Parathyroid adenoma (tissue), 2 donors: ENCODE results near the gene LAMC1.

Experiments
- H2AFZ ChIP-seq: fragments of 300-600 bp; sonication (generic); one replicate; pipeline ENCODE4 v1.7.0; 2017; ENCODE audit warnings: antibody characterized with exemption, mild to moderate bottlenecking
- H3K27ac ChIP-seq: fragments of 300-600 bp; sonication (generic); one replicate; pipeline ENCODE4 v1.7.0; 2017
- H3K27me3 ChIP-seq: fragments of 300-600 bp; sonication (generic); one replicate; pipeline ENCODE4 v1.7.0; 2017; ENCODE audit warnings: low read length; ENCODE audit not compliant: control insufficient read depth, insufficient read depth
- H3K36me3 ChIP-seq: fragments of 300-600 bp; sonication (generic); one replicate; pipeline ENCODE4 v1.7.0; 2017; ENCODE audit warnings: low read length; ENCODE audit not compliant: control insufficient read depth, insufficient read depth
- H3K4me1 ChIP-seq: fragments of 300-600 bp; sonication (generic); one replicate; pipeline ENCODE4 v1.7.0; 2017; ENCODE audit warnings: control low read depth
- H3K4me2 ChIP-seq: fragments of 300-600 bp; sonication (generic); one replicate; pipeline ENCODE4 v1.7.0; 2017; ENCODE audit warnings: low read length
- H3K4me3 ChIP-seq: fragments of 300-600 bp; sonication (generic); one replicate; pipeline ENCODE4 v1.7.0; 2017; ENCODE audit warnings: low read depth, low read length
- H3K79me2 ChIP-seq: fragments of 300-600 bp; sonication (generic); one replicate; pipeline ENCODE4 v1.7.0; 2017; ENCODE audit warnings: control low read depth
- H3K9ac ChIP-seq: fragments of 300-600 bp; sonication (generic); one replicate; pipeline ENCODE4 v1.7.0; 2017; ENCODE audit warnings: mild to moderate bottlenecking
- H3K9me3 ChIP-seq: fragments of 300-600 bp; sonication (generic); one replicate; pipeline ENCODE4 v1.7.0; 2017; ENCODE audit warnings: low read length; ENCODE audit not compliant: control insufficient read depth
- CTCF ChIP-seq: fragments of 300-600 bp; sonication (generic); IDR thresholded peaks from one replicate; pipeline ENCODE4 v1.7.0; 2017; ENCODE audit warnings: antibody characterized with exemption, mild to moderate bottlenecking
- donor health status: primary hyperparathyroidism.

LAMC1 gene

GRCh38 chr1:182984138-182984537 lies 39.1 kb upstream of the LAMC1 start:
- H3K4me1 ChIP-seq, result no peaks in the 10 kb centered on the region
- no peaks in the 10 kb centered on the region for H3K27me3 ChIP-seq
- no peaks in the 10 kb centered on the region for H3K36me3 ChIP-seq
- H3K79me2 ChIP-seq, result no peaks in the 10 kb centered on the region
- H3K9ac ChIP-seq, result no peak overlapping the region
- no peak overlapping the region for H2AFZ ChIP-seq
- no peak overlapping the region for H3K4me3 ChIP-seq
- no peaks in the 10 kb centered on the region for H3K9me3 ChIP-seq
- no peak overlapping the region for H3K27ac ChIP-seq
- TF ChIP-seq CTCF, result no peak
- no peak overlapping the region for H3K4me2 ChIP-seq

GRCh38 chr1:182984621-182985020 lies 38.6 kb upstream of the LAMC1 start:
- Histone ChIP-seq H3K36me3 (no peaks in the 10 kb centered on the region), H3K4me3 (no peak overlapping the region), H3K9me3 (no peaks in the 10 kb centered on the region), H3K79me2 (no peaks in the 10 kb centered on the region), H3K27me3 (no peaks in the 10 kb centered on the region), H3K4me2 (no peak overlapping the region), H2AFZ (no peak overlapping the region), H3K27ac (no peak overlapping the region), H3K9ac (no peak overlapping the region), H3K4me1 (no peaks in the 10 kb centered on the region)
- no peak for TF ChIP-seq CTCF

- Histone ChIP-seq H3K4me3 (no peak overlapping the region), H3K9me3 (no peaks in the 10 kb centered on the region), H3K27me3 (no peaks in the 10 kb centered on the region), H3K4me1 (no peaks in the 10 kb centered on the region), H3K27ac (no peak overlapping the region), H3K79me2 (no peaks in the 10 kb centered on the region), H3K36me3 (no peaks in the 10 kb centered on the region), H3K4me2 (no peak overlapping the region), H3K9ac (no peak overlapping the region), H2AFZ (no peak overlapping the region)
- TF ChIP-seq CTCF, result no peak
Measured at GRCh38 chr1:182985876-182986275, 37.3 kb upstream of the LAMC1 start.

GRCh38 chr1:182990413-182991144 lies 32.6 kb upstream of the LAMC1 start:
- Histone ChIP-seq H3K4me3 (no peak overlapping the region), H3K9me3 (no peaks in the 10 kb centered on the region), H3K4me1 (no peaks in the 10 kb centered on the region), H3K79me2 (no peaks in the 10 kb centered on the region), H3K27me3 (no peaks in the 10 kb centered on the region), H3K36me3 (no peaks in the 10 kb centered on the region), H2AFZ (no peak overlapping the region), H3K4me2 (no peak overlapping the region), H3K9ac (no peak overlapping the region), H3K27ac (no peak overlapping the region)
- no peak for TF ChIP-seq CTCF

GRCh38 chr1:182993746-182994145 lies 29.5 kb upstream of the LAMC1 start:
- Histone ChIP-seq H2AFZ (no peak overlapping the region), H3K27me3 (no peaks in the 10 kb centered on the region), H3K79me2 (no peaks in the 10 kb centered on the region), H3K4me3 (no peak overlapping the region), H3K27ac (no peak overlapping the region), H3K4me2 (no peak overlapping the region), H3K4me1 (no peaks in the 10 kb centered on the region), H3K36me3 (no peaks in the 10 kb centered on the region), H3K9me3 (no peaks in the 10 kb centered on the region), H3K9ac (no peak overlapping the region)
- no peak for TF ChIP-seq CTCF
